SJSA1 (cell line): ENCODE measurements around the gene CERT1. TPM values are rescaled to one million over a fixed set of nuclear protein-coding genes. Genes with fewer than 3 reads are reported as not detected.
"Not testable (repeated sequence)": the region's sequence is repeated elsewhere in the genome, so short reads cannot be mapped to it uniquely, and the experiment has no call there.

Experiments
- DNase-seq, 2 experiments: peaks; one replicate each; pipeline ENCODE4 v3.0.0-alpha.2; 2015 to 2020; ENCODE audit warnings: low spot score in 2 of 2, low read depth in 1 of 2
- H3K27ac ChIP-seq: fragments of 250-450 bp; sonication (Bioruptor Pico); 2 replicates; pipeline ENCODE4 v1.5.1; 2020; ENCODE audit warnings: mild to moderate bottlenecking, moderate library complexity
- H3K27me3 ChIP-seq: fragments of 250-450 bp; sonication (Bioruptor Pico); replicated peaks from 2 replicates; pipeline ENCODE4 v1.5.1; 2020; ENCODE audit warnings: mild to moderate bottlenecking, moderate library complexity
- H3K36me3 ChIP-seq: fragments of 250-450 bp; sonication (Bioruptor Pico); 2 replicates; pipeline ENCODE4 v1.5.1; 2020; ENCODE audit warnings: mild to moderate bottlenecking
- H3K4me1 ChIP-seq: fragments of 250-450 bp; sonication (Bioruptor Pico); replicated peaks from 2 replicates; pipeline ENCODE4 v1.6.1; 2021; ENCODE audit warnings: mild to moderate bottlenecking
- H3K4me3 ChIP-seq: fragments of 250-450 bp; sonication (Bioruptor Pico); 2 replicates; pipeline ENCODE4 v1.5.1; 2020; ENCODE audit warnings: mild to moderate bottlenecking
- H3K9me3 ChIP-seq: fragments of 250-450 bp; sonication (Bioruptor Pico); replicated peaks from 2 replicates; pipeline ENCODE4 v1.5.1; 2020; ENCODE audit warnings: mild to moderate bottlenecking
- total RNA-seq: library from RNA; depleted of rRNA; stranded (reverse); fragments of >200 nt; shearing (Covaris generic); gene quantifications from 2 replicates; pipeline ENCODE4 v1.2.3, GENCODE V29; 2014

The CERT1 gene
- total RNA-seq, 1 experiment from 2014 or later: 16.7 TPM

DNA sequence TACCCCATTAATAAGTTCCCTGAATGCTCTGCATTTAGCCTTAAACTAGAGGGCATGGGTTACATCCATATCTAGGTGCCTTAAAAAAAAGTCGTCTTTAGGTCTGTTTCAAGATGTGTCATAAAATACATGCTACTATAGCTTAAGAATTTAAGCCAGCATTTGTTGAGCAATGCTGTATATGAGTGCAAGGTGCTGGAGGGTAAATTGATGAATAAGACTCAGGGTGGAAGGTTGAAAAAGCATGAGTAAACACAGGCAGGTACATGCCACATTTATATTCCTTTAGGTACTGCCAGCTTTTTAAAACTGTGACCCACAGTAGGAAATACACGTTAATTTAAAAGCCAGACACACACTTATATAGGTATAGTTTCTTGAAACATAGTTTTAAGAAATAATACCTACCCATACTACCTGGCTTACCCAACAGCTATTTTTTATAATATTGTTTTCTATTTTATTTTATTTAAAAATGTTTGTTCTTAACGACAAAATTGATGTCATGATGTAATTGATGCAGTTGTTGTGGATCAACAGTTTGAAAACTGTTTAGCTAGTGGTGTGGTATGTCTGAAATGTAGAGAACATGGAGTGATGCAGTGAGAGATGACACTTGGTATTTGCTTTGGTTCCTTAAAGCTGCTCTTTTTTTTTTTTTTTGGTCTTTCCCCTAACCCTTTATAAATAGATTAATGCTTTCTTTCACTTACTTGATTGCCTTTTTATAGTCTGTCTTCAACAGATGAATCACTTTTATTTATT is 170.5 kb downstream of the CERT1 start:
- no peak for DNase-seq
- H3K9me3 ChIP-seq: no peaks in the 10 kb centered on the region
- H3K4me1 ChIP-seq: peaks cover 5% of the 10 kb centered on the region
- no peaks in the 10 kb centered on the region for H3K27me3 ChIP-seq
- peaks cover 18% of the 10 kb centered on the region for H3K36me3 ChIP-seq
- no peak overlapping the region for H3K4me3 ChIP-seq
- no peak overlapping the region for H3K27ac ChIP-seq

DNA sequence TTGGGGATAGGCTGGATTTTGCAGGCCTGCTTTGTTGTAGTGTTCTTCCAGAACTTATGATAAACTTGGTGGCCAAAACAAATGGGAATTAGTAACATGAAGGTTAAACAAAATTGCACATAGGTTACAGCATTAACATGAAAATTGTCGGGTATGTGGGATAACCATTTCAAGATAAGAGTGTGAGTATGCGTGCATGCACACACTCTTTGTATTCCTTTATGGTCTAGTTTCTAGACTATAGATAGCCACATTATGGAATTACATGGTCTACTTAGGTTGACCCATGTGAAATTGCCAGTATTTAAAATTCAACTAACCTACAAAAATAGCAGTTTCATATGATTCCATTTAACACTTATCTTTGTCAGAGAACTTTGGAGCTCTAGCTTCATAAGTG is 173.0 kb downstream of the CERT1 start:
- Histone ChIP-seq H3K4me1 (peaks cover 5% of the 10 kb centered on the region), H3K36me3 (peaks cover 10% of the 10 kb centered on the region; the same call in 1 of the 2 replicates), H3K4me3 (peak overlapping the region; percentile 83), H3K9me3 (no peaks in the 10 kb centered on the region), H3K27me3 (no peaks in the 10 kb centered on the region), H3K27ac (no peak overlapping the region)
- no peak for DNase-seq

DNA sequence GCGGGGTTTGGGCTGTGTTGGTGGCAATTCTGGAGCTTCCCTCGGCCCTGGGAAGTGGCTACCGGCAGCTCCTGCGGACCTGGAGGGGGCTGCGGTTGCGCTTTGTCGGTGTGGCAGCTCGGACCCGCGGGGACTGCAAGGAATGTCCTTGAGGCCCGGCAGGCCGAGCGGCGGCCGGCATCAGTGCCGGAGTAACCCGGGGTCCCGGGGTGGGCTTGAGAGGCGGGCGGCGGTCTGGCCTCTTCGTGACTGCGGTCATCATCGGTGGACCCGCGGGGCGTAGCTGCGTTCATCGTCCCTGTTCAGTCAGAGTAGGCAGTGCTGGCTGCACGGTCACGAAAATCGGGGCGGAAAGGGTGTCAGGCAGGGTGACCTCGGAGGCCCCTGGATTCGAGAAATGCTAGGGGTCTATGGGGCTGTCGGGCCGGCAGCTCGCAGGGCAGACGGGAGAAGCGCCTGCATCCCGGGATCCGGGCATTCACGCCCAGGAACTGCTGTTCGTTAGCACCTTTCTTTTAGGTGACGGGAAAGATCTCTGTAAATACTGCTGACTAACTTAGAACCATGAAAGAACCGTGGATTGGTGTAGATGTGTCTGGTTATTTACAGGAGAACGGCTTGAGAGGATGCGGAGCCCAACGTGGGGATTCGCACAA is 173.9 kb downstream of the CERT1 start:
- H3K27ac ChIP-seq: peak overlapping the region; percentile 67
- peak; percentile 45 to 51 for DNase-seq

DNA sequence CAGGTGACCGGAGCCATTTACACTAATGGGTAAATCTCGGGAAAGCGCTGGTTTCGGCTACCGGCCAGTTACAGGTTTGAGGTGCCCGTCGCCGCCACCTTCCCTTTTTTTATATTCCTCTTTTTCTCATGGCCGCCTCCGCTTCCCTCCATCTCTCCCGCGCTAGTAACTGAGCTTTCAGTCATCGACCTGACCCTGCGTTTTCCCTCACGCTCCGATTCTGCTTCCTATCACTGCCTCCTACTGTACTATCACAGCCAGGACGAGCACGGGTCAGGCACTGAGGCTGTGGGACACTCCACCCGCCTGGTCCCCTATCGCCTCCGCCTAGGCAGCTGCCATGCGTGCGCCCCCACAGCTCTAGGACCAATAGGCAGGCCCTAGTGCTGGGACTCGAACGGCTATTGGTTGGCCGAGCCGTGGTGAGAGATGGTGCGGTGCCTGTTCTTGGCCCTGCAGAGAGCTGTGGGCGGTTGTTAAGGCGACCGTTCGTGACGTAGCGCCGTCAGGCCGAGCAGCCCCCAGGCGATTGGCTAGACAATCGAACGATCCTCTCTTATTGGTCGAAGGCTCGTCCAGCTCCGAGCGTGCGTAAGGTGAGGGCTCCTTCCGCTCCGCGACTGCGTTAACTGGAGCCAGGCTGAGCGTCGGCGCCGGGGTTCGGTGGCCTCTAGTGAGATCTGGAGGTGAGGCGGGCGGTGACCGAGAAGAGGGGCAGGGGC is 174.7 kb downstream of the CERT1 start, which contains the start of gene HMGCR:
Gene HMGCR, plus strand, starts transcription at position 606 of the 722 bp plus-strand sequence. CDS start 5,386 bp downstream, outside the sequence.
- Histone ChIP-seq H3K27me3 (no peaks in the 10 kb centered on the region), H3K4me3 (peak within 1 kb of the TSS; percentile 83), H3K9me3 (no peaks in the 10 kb centered on the region), H3K36me3 (peaks cover 10% of the 10 kb centered on the region; the same call in 1 of the 2 replicates), H3K27ac (peak within 1 kb of the TSS; percentile 67), H3K4me1 (peaks cover 5% of the 10 kb centered on the region)
- peak; percentile 97 to 99 for DNase-seq

More for the DNA sequence above, 173.9 kb downstream of the CERT1 start:
- peaks cover 10% of the 10 kb centered on the region; the same call in 1 of the 2 replicates for H3K36me3 ChIP-seq
- H3K9me3 ChIP-seq: no peaks in the 10 kb centered on the region
- peak overlapping the region; percentile 83 for H3K4me3 ChIP-seq
- peaks cover 5% of the 10 kb centered on the region for H3K4me1 ChIP-seq
- no peaks in the 10 kb centered on the region for H3K27me3 ChIP-seq

DNA sequence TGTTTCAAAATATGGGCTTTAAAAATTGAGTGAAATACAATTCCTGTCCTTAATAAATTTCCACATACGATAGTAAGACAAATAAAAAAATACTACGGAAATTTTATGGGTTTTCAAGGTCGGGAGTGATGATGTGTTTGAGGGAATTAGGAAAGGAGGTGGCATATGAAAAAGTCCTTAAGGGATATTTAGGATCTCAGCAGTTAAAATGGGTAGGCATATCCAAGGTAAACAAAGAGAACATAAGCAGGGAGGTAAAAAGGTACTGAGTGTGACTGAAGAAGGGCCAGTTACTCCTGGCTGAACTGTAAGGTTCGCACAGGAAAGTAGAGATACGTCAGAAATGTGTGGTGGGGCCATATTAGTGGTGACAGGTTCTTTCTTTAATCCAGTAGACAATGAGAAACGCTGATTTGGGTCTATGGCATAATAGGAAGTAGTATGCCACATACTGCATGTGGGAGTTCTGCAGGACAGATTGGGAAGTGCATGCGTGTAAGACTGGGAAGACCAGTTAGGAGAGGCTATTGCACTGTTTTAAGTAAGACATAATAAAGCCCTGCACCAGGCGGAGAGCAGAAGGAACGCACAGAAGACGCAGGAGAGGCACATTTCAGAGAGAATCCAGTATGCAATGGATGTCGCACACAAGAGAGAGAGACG is 175.3 kb downstream of the CERT1 start:
- H3K4me3 ChIP-seq: peak overlapping the region; percentile 83
- H3K27me3 ChIP-seq: no peaks in the 10 kb centered on the region
- peak; percentile 63 to 70 for DNase-seq
- H3K9me3 ChIP-seq: no peaks in the 10 kb centered on the region
- peaks cover 10% of the 10 kb centered on the region; the same call in 1 of the 2 replicates for H3K36me3 ChIP-seq
- peak overlapping the region; percentile 36 for H3K27ac ChIP-seq
- H3K4me1 ChIP-seq: peaks cover 5% of the 10 kb centered on the region

DNA sequence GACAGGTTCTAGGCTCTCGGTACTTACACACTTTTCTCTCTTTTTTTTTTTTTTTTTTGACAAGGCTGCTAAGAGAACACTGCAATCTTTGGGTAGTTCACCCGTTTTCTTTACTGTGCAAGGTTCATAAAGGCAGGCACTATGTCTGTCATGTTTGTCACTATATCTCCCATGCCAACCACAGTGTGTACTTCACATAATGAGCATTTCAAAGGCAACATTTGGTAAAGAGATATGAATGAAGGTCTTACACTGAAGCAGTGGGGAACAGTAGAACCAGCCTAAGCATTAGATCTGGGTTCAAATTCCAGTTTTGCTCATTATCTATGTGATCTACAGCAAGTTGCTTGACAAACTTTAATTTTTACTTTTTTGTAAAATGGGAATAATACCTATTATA is 175.9 kb downstream of the CERT1 start:
- no peaks in the 10 kb centered on the region for H3K9me3 ChIP-seq
- H3K4me1 ChIP-seq: peaks cover 5% of the 10 kb centered on the region
- no peak for DNase-seq
- no peaks in the 10 kb centered on the region for H3K27me3 ChIP-seq
- peaks cover 6% of the 10 kb centered on the region; the same call in 1 of the 2 replicates for H3K36me3 ChIP-seq
- H3K27ac ChIP-seq: no peak overlapping the region
- H3K4me3 ChIP-seq: no peak overlapping the region

DNA sequence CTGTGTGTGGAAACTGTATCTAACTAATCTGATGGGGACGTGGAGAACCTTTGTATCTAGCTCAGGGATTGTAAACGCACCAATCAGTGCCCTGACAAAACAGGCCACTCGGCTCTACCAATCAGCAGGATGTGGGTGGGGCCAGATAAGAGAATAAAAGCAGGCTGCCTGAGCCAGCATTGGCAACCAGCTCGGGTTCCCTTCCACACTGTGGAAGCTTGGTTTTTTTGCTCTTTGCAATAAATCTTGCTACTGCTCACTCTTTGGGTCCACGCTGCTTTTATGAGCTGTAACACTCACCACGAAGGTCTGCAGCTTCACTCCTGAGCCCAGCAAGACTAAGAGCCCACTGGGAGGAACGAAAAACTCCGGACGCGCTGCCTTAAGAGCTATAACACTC is 177.0 kb downstream of the CERT1 start:
- H3K27me3 ChIP-seq, H3K9me3 ChIP-seq, H3K4me3 ChIP-seq, H3K36me3 ChIP-seq, H3K4me1 ChIP-seq, DNase-seq, H3K27ac ChIP-seq: not testable (repeated sequence)

DNA sequence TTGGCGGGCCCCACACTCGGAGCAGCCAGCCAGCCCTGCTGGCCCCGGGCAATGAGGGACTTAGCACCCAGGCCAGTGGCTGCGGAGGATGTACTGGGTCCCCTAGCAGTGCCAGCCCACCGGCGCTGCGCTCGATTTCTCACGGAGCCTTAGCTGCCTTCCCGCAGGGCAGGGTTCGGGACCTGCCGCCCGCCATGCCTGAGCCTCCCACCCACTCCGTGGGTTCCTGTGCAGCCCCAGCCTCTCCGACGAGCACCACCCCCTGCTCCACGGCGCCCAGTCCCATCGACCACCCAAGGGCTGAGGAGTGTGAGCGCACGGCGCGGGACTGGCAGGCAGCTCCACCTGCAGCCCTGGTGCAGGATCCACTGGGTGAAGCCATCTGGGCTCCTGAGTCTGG is 177.7 kb downstream of the CERT1 start:
- not testable (repeated sequence) for DNase-seq, H3K36me3 ChIP-seq, H3K4me1 ChIP-seq, H3K9me3 ChIP-seq, H3K4me3 ChIP-seq, H3K27me3 ChIP-seq, H3K27ac ChIP-seq

DNA sequence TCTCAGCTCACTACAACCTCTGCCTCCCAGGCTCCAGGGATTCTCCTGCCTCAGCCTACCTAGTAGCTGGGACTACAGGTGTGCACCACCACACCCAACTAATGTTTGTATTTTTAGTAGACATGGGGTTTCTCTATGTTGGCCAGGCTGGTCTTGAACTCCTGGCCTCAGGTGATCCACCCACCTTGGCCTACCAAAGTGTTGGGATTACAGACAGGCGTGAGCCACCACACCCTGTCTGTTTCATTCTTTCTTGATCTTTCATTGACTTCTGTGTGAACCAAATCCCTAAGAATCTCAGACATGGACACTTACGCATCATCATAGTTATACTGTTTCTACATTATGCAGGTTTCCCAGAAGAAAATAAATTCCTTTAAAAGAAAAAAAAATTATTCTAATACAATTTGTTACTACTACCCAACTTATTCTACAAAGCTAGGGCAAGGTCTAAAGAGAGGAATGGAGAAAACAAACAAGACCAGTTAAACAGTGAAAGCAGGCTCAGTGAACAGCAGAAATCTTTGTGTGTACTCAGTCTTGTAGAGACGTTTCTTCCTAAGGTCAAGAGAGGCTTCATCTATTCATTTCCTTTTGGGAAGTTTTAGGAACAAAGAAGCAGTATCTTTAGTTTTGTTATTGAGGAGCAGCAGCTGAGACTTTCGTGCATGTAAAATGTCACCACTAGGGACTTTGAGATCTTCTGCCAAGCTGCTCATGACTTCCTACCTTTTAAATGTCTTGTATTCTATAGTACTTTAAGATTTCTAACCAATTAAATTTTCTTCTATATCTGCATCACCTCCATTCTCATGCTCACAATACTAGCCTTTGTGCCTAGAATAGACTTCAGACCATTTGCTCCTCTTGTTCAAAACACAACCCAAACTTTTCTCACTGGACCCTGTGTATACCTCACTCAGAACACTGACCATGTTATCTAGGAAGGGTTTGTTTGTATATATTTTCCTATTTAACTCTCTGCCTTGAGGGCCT is 180.0 kb downstream of the CERT1 start:
- no peaks in the 10 kb centered on the region; the same call in 1 of the 2 replicates for H3K4me1 ChIP-seq
- H3K27ac ChIP-seq: no peak overlapping the region
- H3K9me3 ChIP-seq: no peaks in the 10 kb centered on the region
- no peaks in the 10 kb centered on the region for H3K27me3 ChIP-seq
- DNase-seq: no peak
- H3K36me3 ChIP-seq: no peaks in the 10 kb centered on the region
- H3K4me3 ChIP-seq: no peak overlapping the region

DNA sequence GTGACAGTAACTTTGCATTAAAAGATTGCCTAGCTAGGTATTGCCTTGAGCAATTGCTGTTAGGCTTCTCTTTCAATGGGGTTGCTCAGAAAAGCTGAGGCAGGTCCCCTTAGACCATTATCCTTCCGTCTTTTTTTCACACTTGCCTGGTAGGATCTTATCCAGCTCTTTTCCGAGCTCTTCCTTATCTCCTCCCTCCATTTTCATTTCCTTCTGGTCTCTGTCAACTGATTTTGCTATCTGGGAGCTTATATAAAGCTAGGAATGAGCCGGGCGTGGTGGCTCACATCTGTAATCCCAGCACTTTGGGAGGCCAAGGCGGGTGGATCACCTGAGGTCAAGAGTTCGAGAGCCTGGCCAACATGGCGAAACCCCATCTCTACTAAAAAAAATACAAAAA is 181.0 kb downstream of the CERT1 start:
- H3K4me3 ChIP-seq: no peak overlapping the region
- no peaks in the 10 kb centered on the region for H3K27me3 ChIP-seq
- no peaks in the 10 kb centered on the region for H3K4me1 ChIP-seq
- no peaks in the 10 kb centered on the region for H3K9me3 ChIP-seq
- no peaks in the 10 kb centered on the region for H3K36me3 ChIP-seq
- no peak overlapping the region for H3K27ac ChIP-seq
- DNase-seq: no peak
